IPS-15b (cell line): ENCODE results near the gene HCFC1R1.

ENCODE experiments used
- H3K27me3 ChIP-seq: one replicate; pipeline ENCODE4 v1.6.1; 2013; ENCODE audit warnings: low read length; ENCODE audit not compliant: control insufficient read depth, insufficient read depth
- H3K36me3 ChIP-seq: one replicate; pipeline ENCODE4 v1.6.1; 2013; ENCODE audit warnings: low read length; ENCODE audit not compliant: control insufficient read depth, insufficient read depth
- H3K4me1 ChIP-seq: one replicate; pipeline ENCODE4 v1.6.1; 2013; ENCODE audit warnings: mild to moderate bottlenecking, low read length; ENCODE audit not compliant: control insufficient read depth, insufficient read depth
- H3K4me3 ChIP-seq: one replicate; pipeline ENCODE4 v1.5.1; 2013; ENCODE audit warnings: low read depth, low read length
- H3K9ac ChIP-seq: one replicate; pipeline ENCODE4 v1.6.1; 2013; ENCODE audit warnings: low read depth, mild to moderate bottlenecking, low read length
- H3K9me3 ChIP-seq: one replicate; pipeline ENCODE4 v1.6.1; 2013; ENCODE audit warnings: mild to moderate bottlenecking, low read length; ENCODE audit not compliant: control insufficient read depth, insufficient read depth

The HCFC1R1 gene

DNA sequence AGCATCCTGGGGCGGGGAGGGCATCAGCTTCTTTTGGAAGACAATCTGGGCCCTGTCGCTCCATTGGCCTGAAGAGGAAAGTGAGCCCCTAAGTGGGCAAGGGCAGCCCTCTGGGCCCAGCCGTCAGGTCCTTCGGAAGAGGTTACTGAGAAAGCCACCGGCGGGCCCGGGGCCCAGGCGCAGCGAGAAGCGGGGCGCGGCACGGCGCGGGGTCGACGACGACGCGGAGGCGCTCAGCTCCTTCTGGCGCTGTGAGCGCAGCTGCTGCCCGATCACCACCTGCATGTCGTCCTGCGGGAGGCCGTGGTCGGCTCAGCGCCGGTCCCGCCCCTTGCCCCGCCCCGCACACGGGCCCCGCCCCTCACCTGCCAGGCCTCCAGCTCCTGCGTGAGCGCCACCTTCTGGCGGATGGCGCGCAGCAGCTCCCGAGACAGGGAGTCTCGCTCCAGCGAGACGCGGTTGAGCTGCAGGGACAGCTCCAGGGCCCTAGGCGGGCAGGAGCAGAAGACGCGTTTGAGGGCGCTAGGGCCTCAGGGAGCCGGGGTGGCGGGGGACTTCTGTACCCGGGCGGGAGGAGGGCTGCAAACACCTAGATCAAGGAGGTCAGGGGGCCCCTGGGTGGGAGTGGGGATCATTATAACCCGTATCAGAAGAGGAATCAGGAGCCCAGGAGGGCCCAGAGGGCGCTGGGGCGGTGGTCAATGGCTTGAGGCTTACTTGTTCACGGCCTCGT lies 4.4 kb upstream of the HCFC1R1 start:
- no peaks in the 10 kb centered on the region for H3K9me3 ChIP-seq
- peaks cover 25% of the 10 kb centered on the region for H3K36me3 ChIP-seq
- H3K4me3 ChIP-seq: peak overlapping the region; percentile 22
- no peak overlapping the region for H3K9ac ChIP-seq
- peaks cover 2% of the 10 kb centered on the region for H3K4me1 ChIP-seq
- H3K27me3 ChIP-seq: peaks cover 16% of the 10 kb centered on the region

DNA sequence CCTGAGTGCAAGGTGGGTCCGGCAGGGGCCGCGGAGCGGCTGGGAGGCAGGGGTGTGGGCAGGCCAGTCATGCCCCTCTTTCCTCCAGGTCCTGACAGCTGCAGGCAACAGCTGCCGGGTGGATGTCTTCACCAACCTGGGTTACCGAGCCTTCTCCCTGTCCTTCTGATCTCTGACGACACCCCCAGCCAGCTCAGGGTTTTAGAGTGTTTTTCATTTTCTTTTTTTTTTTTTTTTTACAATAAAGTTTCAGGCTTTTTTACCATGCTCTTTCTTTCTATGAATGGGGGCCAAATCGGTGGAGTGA lies 3.7 kb upstream of the HCFC1R1 start:
- Histone ChIP-seq H3K4me3 (no peak overlapping the region), H3K9me3 (no peaks in the 10 kb centered on the region), H3K27me3 (peaks cover 16% of the 10 kb centered on the region), H3K4me1 (peaks cover 7% of the 10 kb centered on the region), H3K9ac (no peak overlapping the region), H3K36me3 (peaks cover 25% of the 10 kb centered on the region)

DNA sequence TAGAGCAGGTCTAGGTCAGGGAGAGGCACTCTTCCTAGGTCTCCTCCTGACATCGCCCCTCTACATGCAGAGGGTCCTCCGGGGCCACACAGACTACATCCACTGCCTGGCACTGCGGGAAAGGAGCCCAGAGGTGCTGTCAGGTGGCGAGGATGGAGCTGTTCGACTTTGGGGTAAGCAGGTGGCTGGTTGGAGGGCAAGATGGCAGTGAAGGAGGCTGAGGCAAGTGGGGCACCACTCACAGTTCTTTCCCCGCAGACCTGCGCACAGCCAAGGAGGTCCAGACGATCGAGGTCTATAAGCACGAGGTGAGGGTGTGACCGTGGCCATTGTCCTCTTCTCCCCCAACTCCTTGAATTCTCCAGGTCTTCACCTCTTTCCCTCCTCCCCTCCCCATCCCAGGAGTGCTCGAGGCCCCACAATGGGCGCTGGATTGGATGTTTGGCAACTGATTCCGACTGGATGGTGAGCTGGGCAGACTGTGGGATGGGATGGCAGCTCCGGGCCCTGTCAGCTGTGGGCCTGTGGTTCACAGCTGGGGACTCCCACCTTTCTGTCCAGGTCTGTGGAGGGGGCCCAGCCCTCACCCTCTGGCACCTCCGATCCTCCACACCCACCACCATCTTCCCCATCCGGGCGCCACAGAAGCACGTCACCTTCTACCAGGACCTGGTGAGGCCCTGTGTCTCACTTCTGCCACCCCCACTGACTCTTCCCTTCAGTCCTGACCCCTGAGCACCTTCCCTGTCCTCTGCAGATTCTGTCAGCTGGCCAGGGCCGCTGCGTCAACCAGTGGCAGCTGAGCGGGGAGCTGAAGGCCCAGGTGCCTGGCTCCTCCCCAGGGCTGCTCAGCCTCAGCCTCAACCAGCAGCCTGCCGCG lies 3.1 kb upstream of the HCFC1R1 start:
- Histone ChIP-seq H3K4me1 (peaks cover 8% of the 10 kb centered on the region), H3K27me3 (peaks cover 16% of the 10 kb centered on the region), H3K9me3 (no peaks in the 10 kb centered on the region), H3K36me3 (peaks cover 27% of the 10 kb centered on the region), H3K9ac (no peak overlapping the region), H3K4me3 (no peak overlapping the region)

DNA sequence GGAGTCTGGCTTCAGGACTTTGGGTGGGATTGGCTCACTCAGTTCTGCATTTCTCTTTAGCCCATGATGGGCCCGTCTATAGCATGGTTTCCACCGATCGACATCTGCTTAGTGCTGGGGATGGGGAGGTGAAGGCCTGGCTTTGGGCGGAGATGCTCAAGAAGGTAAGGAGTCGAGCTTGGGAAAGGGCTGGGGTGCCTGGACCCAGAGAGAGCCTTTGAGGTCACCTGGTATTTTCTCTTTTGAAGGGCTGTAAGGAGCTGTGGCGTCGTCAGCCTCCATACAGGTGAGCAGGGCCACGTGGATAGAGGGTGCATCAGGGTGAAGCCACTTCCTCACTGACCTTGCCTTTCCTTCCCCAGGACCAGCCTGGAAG lies 2.2 kb upstream of the HCFC1R1 start:
- Histone ChIP-seq H3K27me3 (peaks cover 16% of the 10 kb centered on the region), H3K36me3 (peaks cover 32% of the 10 kb centered on the region), H3K4me1 (peaks cover 8% of the 10 kb centered on the region), H3K9ac (no peak overlapping the region), H3K9me3 (no peaks in the 10 kb centered on the region), H3K4me3 (no peak overlapping the region)

DNA sequence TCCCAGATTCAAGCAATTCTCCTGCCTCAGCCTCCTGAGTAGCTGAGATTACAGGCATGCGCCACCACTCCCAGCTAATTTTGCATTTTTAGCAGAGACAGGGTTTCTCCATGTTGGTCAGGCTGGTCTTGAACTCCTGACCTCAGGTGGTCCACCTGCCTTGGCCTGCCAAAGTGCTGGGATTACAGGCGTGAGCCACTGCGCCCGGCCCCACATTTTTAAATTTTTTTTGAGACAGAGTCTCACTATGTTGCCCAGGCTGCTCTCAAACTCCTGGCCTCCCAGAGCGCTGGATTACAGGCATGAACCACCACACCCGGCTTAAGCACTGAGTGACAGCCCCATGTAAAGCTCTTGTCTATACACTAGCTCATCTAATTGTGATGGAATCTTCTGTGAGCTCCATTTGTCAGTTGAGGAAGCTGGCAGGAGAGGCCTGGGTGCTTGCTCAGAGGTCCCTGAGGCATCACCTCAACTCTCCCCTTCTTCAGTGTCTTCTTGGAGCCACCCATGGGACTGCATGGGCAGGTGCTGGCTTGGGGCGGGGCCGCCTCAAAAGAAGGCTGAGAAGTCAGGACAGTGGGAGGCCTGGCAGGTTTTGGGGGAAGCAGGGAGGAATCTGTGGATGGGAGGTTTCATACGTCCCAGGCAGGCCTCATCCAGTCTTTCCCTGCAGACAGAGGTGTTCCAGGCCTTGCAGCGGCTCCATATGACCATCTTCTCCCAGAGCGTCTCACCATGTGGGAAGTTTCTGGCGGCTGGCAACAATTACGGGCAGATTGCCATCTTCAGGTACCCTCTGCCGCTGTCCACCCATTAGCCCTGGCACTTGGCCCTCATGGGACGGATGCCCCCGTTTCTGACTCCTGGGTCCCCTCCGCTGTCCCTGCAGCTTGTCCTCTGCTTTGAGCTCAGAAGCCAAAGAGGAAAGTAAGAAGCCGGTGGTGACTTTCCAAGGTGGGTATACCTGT lies 1.6 kb upstream of the HCFC1R1 start:
- H3K4me1 ChIP-seq: peaks cover 8% of the 10 kb centered on the region
- no peak overlapping the region for H3K4me3 ChIP-seq

DNA sequence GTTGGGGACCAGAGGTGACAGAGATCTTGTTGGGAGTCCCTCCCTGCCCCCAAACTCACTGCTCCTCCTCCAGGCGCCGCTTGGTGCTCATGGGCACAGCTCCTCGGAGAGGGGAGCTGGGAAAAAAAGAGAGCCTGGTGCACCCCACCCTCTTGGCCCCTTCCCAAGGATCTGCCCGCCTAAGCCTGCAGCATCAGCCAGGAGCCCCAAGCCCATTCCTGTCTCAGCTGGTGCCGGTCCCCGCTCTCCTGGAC lies 400 bp downstream of the HCFC1R1 start:
- H3K9ac ChIP-seq: peak overlapping the region; percentile 87
- peak overlapping the region; percentile 95 for H3K4me3 ChIP-seq
- peaks cover 25% of the 10 kb centered on the region for H3K36me3 ChIP-seq
- H3K4me1 ChIP-seq: peaks cover 6% of the 10 kb centered on the region
- no peaks in the 10 kb centered on the region for H3K9me3 ChIP-seq
- no peaks in the 10 kb centered on the region for H3K27me3 ChIP-seq

More for the DNA sequence above, 1.6 kb upstream of the HCFC1R1 start:
- Histone ChIP-seq H3K36me3 (peaks cover 29% of the 10 kb centered on the region), H3K9ac (no peak overlapping the region), H3K9me3 (no peaks in the 10 kb centered on the region), H3K27me3 (peaks cover 15% of the 10 kb centered on the region)

DNA sequence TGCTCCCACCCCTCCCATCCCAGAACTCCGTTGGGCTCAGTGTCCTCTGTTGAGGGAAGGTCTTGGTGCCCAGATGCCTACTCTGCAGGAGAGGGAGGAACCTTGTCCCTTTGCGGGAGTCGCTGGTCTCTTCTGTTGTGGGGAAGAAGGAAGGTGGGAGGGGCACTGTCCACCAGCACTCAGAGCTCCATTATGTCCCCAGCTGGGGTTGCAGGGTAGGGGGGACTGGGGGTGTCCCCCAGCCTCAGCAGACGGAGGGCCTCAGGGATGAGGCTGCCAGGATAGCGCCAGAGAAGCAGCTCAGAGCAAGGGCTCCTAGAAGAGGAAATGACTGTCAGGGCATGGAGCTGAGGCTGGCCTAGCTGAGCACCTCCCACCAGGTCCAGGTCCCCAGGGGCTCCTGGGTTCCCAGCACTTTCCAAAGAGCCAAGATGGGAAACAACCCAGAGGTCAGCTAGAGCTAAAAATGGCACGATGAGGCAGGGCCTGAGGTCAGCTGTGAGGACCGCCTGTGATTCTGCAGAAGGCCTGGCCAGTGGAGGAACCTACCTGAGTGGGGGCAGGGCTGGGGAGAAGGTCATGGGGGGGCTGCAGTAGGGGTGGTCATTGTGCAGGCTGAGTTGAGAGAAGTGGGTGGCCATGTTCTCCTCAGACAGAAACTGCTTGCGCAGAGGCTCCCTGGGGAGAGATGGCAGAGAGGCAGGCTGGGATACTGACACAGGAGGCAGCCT lies 893 bp downstream of the HCFC1R1 start:
- Histone ChIP-seq H3K4me3 (peak overlapping the region; percentile 95), H3K9ac (peak overlapping the region; percentile 87), H3K4me1 (peaks cover 6% of the 10 kb centered on the region), H3K9me3 (no peaks in the 10 kb centered on the region), H3K27me3 (no peaks in the 10 kb centered on the region), H3K36me3 (peaks cover 25% of the 10 kb centered on the region)

DNA sequence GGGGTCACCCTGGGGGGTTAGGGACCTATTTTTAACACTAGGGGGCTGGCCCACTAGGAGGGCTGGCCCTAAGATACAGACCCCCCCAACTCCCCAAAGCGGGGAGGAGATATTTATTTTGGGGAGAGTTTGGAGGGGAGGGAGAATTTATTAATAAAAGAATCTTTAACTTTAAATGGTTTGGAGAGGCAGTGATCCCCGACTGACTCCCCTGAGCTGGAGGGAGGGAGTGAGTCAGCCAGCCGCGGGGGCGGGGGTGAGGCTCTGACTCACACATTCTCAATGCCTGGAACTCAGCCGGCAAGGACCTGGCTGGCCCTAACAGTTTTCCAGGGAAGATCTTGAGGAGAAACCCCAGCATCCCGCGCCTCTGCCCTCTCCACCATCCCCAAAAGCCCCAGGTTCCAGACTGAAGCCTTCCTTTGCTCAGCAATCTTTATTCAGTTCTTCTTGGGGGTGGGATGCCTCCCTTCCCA lies 1.5 kb downstream of the HCFC1R1 start:
- peaks cover 6% of the 10 kb centered on the region for H3K4me1 ChIP-seq
- peak overlapping the region; percentile 95 for H3K4me3 ChIP-seq
- peak overlapping the region; percentile 66 for H3K9ac ChIP-seq
- no peaks in the 10 kb centered on the region for H3K27me3 ChIP-seq
- H3K36me3 ChIP-seq: peaks cover 22% of the 10 kb centered on the region
- no peaks in the 10 kb centered on the region for H3K9me3 ChIP-seq

DNA sequence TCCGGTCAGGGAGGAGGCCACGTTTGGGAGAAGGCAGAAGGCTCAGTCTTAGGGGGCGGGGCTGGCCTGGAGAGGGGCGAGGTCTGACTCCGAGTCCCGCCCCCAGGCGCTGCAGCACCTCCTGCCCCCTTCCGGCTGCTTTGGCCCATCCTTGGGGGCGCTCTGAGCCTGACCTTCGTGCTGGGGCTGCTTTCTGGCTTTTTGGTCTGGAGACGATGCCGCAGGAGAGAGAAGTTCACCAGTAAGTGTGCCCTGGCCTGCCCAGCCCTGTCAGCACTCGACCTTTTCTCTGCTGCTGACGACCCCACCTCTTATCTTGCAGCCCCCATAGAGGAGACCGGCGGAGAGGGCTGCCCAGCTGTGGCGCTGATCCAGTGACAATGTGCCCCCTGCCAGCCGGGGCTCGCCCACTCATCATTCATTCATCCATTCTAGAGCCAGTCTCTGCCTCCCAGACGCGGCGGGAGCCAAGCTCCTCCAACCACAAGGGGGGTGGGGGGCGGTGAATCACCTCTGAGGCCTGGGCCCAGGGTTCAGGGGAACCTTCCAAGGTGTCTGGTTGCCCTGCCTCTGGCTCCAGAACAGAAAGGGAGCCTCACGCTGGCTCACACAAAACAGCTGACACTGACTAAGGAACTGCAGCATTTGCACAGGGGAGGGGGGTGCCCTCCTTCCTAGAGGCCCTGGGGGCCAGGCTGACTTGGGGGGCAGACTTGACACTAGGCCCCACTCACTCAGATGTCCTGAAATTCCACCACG lies 2.1 kb downstream of the HCFC1R1 start:
- Histone ChIP-seq H3K4me3 (peak overlapping the region; percentile 95), H3K27me3 (no peaks in the 10 kb centered on the region), H3K4me1 (peaks cover 6% of the 10 kb centered on the region), H3K9me3 (no peaks in the 10 kb centered on the region), H3K9ac (peak overlapping the region; percentile 66), H3K36me3 (peaks cover 16% of the 10 kb centered on the region)

DNA sequence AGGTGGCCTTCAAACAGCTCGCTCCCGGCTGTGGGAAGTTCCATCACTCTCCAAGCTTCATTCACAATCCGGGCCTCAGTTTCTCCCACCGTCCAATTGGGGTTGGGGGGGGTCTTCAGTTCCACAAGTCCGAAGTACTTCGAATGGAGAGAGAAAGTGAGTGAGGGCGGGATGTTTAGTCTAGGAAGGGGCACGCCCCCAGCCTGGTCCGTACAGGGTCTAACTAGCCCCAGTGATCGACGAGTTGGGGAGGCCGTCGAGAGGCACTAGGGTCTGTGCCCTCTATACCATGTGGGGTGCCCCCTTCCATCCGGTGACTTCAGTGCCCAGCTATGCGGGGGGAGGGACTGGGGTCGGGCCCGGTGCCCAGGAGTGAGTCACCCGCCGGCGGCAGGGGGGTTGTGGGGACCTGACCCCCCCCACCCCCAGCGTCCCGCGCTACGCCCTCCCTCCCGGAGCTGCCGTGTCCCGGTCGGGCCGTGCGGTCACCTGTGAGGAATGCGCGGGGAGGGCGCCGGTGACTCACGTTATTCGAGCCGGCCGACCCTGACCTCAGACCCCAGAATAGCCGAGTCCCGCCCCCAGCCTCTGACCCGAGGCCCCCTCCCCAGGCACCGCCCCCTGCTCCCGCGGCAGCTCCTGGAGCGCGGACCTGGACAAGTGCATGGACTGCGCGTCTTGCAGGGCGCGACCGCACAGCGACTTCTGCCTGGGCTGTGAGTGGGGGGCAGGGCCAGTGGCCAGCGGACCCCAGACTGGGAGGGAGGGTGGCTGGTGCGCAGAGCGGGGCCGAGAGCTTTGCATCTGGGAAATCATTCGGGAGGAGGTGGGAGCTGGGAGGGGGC lies 2.9 kb downstream of the HCFC1R1 start:
- Histone ChIP-seq H3K27me3 (no peaks in the 10 kb centered on the region), H3K9ac (peak overlapping the region; percentile 89)

More for the DNA sequence above, 2.9 kb downstream of the HCFC1R1 start:
- Histone ChIP-seq H3K36me3 (peaks cover 13% of the 10 kb centered on the region), H3K9me3 (no peaks in the 10 kb centered on the region), H3K4me1 (peaks cover 10% of the 10 kb centered on the region), H3K4me3 (peak overlapping the region; percentile 95)
